ENCODE data around the gene AFDN.

Gene AFDN

GRCh38 chr6:167920165-167920564 is 93.5 kb downstream of the AFDN start:
- TF ChIP-seq CTCF (IDR thresholded peaks at IDR 0.05): no peak
- no peak overlapping the region for H3K4me3 ChIP-seq
- intact Hi-C loops (cut with DNase I; ENCODE audit: low total_unique reads): no loop called here
- no peaks in the 10 kb centered on the region for H3K4me1 ChIP-seq
- H3K9me3 ChIP-seq: no peaks in the 10 kb centered on the region
- no peak overlapping the region for H3K27ac ChIP-seq
- DNase-seq: no peak
- peaks cover 57 to 82% (median 66%) of the 10 kb centered on the region in 3 donors for H3K36me3 ChIP-seq
- H3K27me3 ChIP-seq: no peaks in the 10 kb centered on the region

DNA sequence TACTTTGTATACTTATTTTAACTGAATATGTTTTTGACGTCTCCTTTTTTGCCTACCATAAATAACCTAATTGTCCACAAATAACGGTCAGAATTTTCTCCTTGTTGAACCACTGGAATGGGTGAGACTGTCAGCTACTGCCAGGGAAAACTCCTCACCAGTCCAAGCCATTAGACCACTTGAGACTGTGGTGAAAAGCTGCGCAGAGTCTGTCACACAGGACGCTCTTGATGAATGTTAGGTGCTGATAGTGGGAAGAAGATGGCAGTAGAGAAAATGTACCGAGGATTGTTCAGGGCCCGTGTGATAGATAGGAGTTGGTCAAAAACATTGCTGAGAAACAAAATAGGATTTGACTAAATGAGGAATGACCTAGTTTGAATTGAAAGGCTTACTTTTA is 95.1 kb downstream of the AFDN start:
- H3K4me1 ChIP-seq: no peaks in the 10 kb centered on the region
- H3K36me3 ChIP-seq: peaks cover 58 to 81% (median 66%) of the 10 kb centered on the region in 3 donors
- TF ChIP-seq CTCF (IDR thresholded peaks at IDR 0.05): no peak
- intact Hi-C loops (cut with DNase I; ENCODE audit: low total_unique reads): no loop called here
- DNase-seq: no peak
- no peaks in the 10 kb centered on the region for H3K9me3 ChIP-seq
- no peak overlapping the region for H3K4me3 ChIP-seq
- H3K27me3 ChIP-seq: no peaks in the 10 kb centered on the region
- no peak overlapping the region for H3K27ac ChIP-seq

DNA sequence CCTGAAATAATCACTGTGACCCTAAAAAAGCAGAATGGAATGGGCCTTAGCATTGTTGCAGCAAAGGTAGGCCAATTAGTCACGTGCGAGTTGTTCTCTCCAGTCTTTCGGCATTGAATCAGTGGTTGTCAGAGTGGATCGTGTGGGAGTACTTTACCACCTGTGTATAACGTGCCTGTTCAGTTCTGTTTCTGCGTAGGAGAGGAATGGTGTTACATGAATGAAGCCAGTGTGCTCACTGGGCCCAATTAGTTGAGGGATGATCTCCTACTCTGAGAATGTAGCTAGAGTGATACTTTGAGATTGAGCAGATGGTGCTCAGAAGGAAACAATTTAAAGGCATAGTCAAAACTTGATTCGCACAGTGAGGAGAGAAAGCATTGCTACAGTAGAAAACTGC is 98.3 kb downstream of the AFDN start:
- peaks cover 38 to 79% (median 54%) of the 10 kb centered on the region in 3 donors for H3K36me3 ChIP-seq
- H3K4me3 ChIP-seq: no peak overlapping the region
- H3K27me3 ChIP-seq: no peaks in the 10 kb centered on the region
- no peak overlapping the region for H3K27ac ChIP-seq
- no peaks in the 10 kb centered on the region for H3K9me3 ChIP-seq
- intact Hi-C loops (cut with DNase I; ENCODE audit: low total_unique reads): no loop called here
- no peaks in the 10 kb centered on the region for H3K4me1 ChIP-seq
- TF ChIP-seq CTCF (IDR thresholded peaks at IDR 0.05): no peak
- no peak for DNase-seq

GRCh38 chr6:167927246-167927645 is 100.5 kb downstream of the AFDN start:
- Histone ChIP-seq H3K4me1 (no peaks in the 10 kb centered on the region), H3K27ac (no peak overlapping the region), H3K36me3 (peaks cover 33 to 73% (median 44%) of the 10 kb centered on the region in 3 donors), H3K4me3 (no peak overlapping the region), H3K27me3 (no peaks in the 10 kb centered on the region), H3K9me3 (no peaks in the 10 kb centered on the region)
- DNase-seq: no peak
- TF ChIP-seq CTCF (IDR thresholded peaks at IDR 0.05): no peak
- intact Hi-C loops (cut with DNase I; ENCODE audit: low total_unique reads): no loop called here

DNA sequence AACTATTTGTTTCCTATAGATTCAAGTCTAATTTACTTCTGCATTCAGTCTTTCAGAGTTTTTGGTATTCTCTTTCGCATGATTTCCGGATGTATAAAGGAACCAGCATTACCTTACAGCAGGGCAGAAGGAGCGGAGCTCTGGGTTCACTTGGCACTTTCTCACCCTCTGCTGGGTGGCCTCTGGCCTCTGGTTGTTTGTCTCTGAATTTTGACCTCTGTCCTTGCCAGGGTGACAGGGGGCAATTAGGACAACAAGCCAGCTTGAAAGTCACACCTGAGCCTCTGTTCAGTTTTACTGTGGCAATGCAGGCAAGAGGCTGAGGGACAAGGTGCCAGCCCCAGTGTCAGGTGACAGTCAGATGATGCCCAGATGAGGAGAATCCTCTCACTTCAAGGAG is 101.4 kb downstream of the AFDN start:
- Histone ChIP-seq H3K4me1 (no peaks in the 10 kb centered on the region), H3K4me3 (no peak overlapping the region), H3K27me3 (no peaks in the 10 kb centered on the region), H3K36me3 (peaks cover 33 to 65% (median 39%) of the 10 kb centered on the region in 3 donors), H3K9me3 (no peaks in the 10 kb centered on the region), H3K27ac (no peak overlapping the region)
- no peak for TF ChIP-seq CTCF (IDR thresholded peaks at IDR 0.05)
- no peak for DNase-seq
- intact Hi-C loops (cut with DNase I; ENCODE audit: low total_unique reads): no loop called here

GRCh38 chr6:167930295-167930694 is 103.6 kb downstream of the AFDN start:
- H3K27ac ChIP-seq: no peak overlapping the region
- no peaks in the 10 kb centered on the region for H3K4me1 ChIP-seq
- no peaks in the 10 kb centered on the region for H3K27me3 ChIP-seq
- peaks cover 26 to 51% (median 29%) of the 10 kb centered on the region in 3 donors for H3K36me3 ChIP-seq
- no peak overlapping the region for H3K4me3 ChIP-seq
- TF ChIP-seq CTCF (IDR thresholded peaks at IDR 0.05): no peak
- H3K9me3 ChIP-seq: no peaks in the 10 kb centered on the region
- no peak for DNase-seq
- intact Hi-C loops (cut with DNase I; ENCODE audit: low total_unique reads): no loop called here
